Right forelimb (tissue), 1 donor: ENCODE results near the gene APAF1.

Source experiments
- DNase-seq: peaks from one replicate; pipeline ENCODE4 v3.0.0-alpha.2; 2018

The APAF1 gene

DNA sequence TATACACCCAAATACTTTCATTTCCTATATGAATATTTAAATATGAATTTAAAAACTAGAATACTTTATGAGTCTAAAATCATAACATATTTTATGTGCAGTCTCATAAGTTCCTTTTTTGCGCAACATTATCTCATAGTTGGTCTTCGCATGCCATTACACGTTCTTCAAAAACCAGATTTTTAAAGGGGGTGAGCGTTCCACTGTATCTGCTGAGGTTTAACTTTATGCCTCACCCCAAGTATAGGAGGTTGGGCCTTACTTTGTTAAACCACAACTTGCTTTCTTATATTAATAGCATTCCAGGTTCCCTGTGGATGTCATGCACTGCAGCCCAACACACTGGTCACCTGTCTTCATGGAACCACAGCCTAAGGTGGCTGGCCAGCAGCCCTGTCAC lies 118.6 kb downstream of the APAF1 start:
- DNase-seq = no peak

DNA sequence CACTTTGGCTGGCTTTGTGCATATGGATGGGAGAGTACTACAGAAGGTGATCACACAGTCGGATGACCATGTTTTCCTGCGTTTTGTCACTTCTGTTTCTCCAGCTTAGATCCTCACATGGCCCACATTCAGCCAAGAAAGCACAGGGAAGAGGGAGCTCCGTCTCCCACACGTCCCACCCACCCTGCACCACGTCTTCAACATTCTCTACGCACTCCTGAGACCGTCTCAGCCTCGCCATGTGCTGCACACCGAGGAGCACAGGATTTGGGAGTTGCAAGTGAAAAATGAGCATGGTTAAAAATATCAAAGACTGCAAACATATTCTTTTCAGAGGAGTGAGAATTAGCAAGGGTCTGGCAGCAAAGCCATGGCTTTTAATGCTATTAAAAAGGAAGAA lies 122.2 kb downstream of the APAF1 start:
- no peak for DNase-seq

DNA sequence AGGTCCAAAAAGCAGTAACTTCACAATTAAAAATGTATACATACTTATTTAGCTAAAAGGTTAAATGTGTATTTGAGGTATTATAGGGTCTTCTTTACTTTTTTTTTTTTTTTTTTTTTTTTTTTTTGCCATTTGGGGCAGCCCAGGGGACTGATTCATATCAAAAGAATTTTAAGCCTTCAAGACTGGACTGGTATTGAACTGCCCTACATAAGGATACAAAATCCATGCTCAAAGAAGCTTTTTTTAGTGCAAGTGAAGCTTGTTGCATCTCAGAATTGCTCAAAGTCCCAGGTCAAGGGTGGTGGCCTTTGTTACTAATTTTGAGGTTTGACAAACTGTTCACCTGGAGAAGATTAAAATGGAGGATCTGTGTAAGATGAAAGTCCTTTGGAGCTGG lies 124.0 kb downstream of the APAF1 start:
- no peak for DNase-seq

DNA sequence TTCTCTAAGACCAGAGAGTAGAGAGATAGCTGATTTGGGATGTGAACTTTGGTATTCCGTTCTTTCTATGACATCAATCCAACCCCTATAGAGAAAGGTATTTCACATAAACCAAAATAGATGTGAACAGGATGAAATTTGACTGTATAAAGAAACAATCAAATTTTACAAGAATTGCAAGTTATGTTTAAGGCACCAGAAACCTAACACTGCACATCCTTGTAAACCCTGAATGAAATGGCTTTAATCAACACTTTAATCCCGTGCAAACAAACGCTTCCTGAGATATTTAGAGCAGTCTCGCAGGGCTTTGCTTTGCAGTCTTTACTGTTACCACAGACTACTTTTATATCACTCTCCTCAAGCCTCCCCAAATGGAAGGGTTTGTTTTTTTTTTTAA lies 125.1 kb downstream of the APAF1 start:
- DNase-seq = no peak

DNA sequence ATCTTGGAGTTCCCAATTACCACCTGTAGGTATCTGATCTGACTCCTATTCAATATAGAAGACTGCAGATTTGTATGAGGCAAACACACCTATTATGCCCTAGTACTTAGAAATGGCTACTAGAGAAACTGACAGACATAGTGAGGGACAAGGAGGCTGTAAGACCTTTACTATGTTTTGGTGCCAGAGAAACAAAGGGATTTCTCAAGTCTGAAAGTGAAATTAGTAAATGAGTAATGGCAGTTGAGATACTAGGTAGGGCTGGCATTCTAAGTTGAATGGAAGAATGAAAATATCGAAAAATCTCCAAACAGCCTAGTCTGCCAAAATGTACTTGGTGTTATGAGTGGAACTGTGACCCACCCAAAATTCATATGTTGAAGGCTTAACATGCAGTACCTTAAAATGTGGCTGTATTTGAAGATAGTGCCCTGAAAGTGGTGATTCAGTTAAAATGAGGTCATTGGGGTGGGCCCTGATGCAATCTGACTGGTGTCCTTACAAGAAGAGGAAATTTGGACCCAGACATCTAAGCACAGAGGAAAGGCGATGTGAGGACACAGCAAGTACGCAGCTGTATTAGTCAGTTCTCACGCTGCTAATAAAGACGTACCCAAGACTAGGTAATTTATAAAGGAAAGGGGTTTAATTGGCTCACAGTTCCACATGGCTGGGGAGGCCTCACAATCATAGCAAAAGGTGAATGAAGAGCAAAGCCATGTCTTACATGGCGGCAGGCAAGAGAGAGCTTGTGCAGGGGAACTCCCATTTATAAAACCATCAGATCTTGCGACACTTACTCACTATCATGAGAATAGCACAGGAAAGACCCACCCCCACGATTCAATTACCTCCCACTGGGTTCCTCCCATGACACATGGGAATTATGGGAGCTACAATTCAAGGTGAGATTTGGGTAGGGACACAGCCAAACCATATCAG lies 127.0 kb downstream of the APAF1 start:
- DNase-seq = no peak

DNA sequence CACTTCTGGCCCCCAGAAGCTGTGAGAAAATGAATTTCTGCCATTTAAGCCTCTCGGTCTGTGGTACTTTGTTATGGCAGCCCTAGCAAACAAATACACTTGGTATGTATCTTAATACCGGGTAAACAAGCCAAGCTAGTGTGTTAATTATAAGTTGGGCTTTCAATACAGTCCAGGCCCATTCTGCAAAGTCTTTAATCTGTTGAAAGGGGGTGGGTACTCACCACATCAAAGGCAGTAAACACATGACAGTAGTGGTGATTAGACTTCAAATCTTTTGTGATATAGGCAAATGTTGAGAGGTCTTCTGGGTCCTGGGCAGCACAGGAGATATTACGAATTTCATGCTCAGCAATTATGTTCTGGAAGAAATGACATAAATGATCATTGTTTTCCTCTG lies 127.7 kb downstream of the APAF1 start:
- DNase-seq = no peak

DNA sequence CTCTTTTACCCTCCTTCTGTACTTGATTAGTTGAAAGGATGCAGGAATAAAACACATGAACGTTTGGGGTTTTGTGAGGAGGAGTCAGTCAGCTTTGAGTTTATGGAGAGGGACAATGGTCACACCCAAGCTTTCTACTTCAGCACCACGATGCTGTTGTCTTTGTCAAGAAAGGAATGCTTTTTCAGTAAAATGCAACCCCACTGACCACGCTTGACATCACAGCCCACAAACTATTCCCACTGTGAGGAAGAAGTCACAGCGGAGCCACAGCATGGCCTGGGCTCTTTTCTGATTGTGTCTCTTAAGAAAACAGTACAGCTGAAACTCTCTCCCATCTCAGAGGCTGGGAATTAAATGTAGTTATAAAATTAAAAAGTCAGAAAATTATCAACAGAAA lies 135.2 kb downstream of the APAF1 start:
- DNase-seq = no peak

DNA sequence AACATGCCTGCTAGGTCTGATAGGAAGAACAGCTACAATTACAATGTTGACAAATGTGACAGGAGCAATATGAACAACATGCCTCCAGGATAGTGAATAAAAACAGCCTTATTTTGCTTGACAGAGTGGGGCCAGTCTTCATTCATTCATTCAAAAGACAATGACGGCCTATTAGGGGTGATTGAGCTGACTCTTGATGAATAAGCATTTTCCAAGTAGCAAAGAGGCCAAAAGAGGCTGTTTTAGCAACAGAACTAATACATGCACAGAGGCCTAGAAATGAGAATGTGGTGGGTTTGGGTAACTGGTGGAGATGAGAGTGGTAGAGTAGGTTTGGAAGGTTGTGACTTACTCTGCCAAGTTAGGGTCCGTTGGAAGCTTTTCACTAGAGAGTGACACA lies 138.3 kb downstream of the APAF1 start:
- DNase-seq = no peak
